ENCODE data around the gene LRMDA. TPM values are rescaled to one million over a fixed set of nuclear protein-coding genes. Genes with fewer than 3 reads are reported as not detected.

The LRMDA gene
- total and polyA plus RNA-seq, 10 of the 15 experiments (the other 5 are each of a cell fraction or from before 2014, with no cell fraction given): 0.07 to 0.54 (median 0.29) TPM; not detected in 4

- TF ChIP-seq KDM1A (IDR thresholded peaks at IDR 0.05; ENCODE audit: borderline replicate concordance): no peak
- no peak for TF ChIP-seq ZZZ3 (IDR thresholded peaks at IDR 0.05; ENCODE audit: control insufficient read depth, insufficient read length, low read depth)
- TF ChIP-seq ZNF217 (IDR thresholded peaks at IDR 0.05): no peak
- TF ChIP-seq PAX5 (IDR thresholded peaks at IDR 0.05; ENCODE audit: borderline replicate concordance, low read depth, low read length): peak; percentile 68
- peak; percentile 1 to 17 (median 5); a peak in 1 of 6 replicates for TF ChIP-seq CTCF (IDR thresholded peaks at IDR 0.05 in 2 of 3, conservative IDR thresholded peaks at IDR 0.05 in 1 of 3; ENCODE audit: control insufficient read depth in 2 of 3, extremely low read depth in 1 of 3, insufficient read depth in 1 of 3, low read depth in 3 of 3, low read length in 3 of 3)
- no peak for TF ChIP-seq CBFB (IDR thresholded peaks at IDR 0.05; ENCODE audit: low read depth)
- no peak for TF ChIP-seq NR2F1 (conservative IDR thresholded peaks at IDR 0.05)
- TF ChIP-seq SMARCA5 (IDR thresholded peaks at IDR 0.05): 0 out of 2 replicates have a peak, but pooled peaks have one; percentile 5
- TF ChIP-seq KLF5 (IDR thresholded peaks at IDR 0.05; ENCODE audit: partially characterized antibody): no peak
- TF ChIP-seq POLR2A (IDR thresholded peaks at IDR 0.05; ENCODE audit: low read depth, low read length): no peak
- TF ChIP-seq BCL3 (IDR thresholded peaks at IDR 0.05; ENCODE audit: borderline replicate concordance, insufficient read depth, low read depth, low read length, poor library complexity, severe bottlenecking): no peak
- TF ChIP-seq MTA2 (IDR thresholded peaks at IDR 0.05; ENCODE audit: low read depth): no peak; the same call in 1 of the 2 replicates
- TF ChIP-seq GATAD2B (conservative IDR thresholded peaks at IDR 0.05; ENCODE audit: low read depth): 0 out of 2 replicates have a peak, but pooled peaks have one; percentile 23
- TF ChIP-seq IKZF2 (IDR thresholded peaks at IDR 0.05): peak; percentile 40 to 46; a peak in 2 of 4 replicates
- no peak for TF ChIP-seq SREBF1 (IDR thresholded peaks at IDR 0.05; ENCODE audit: low read length)
- no peak for TF ChIP-seq MAX (IDR thresholded peaks at IDR 0.05; ENCODE audit: low read depth, low read length)
- TF ChIP-seq CUX1 (IDR thresholded peaks at IDR 0.05; ENCODE audit: insufficient replicate concordance, low read depth, low read length): no peak
- TF ChIP-seq RELB (IDR thresholded peaks at IDR 0.05; ENCODE audit: low read depth): peak; percentile 45; the same call in 1 of the 2 replicates
- TF ChIP-seq NBN (IDR thresholded peaks at IDR 0.05): no peak
These were observed 109.0 kb downstream of the LRMDA start (continued) for GRCh38 chr10:75540357-75540966.

All from GM12878 (cell line).